ENCODE data around the gene APBA3. TPM values are rescaled to one million over a fixed set of nuclear protein-coding genes. Genes with fewer than 3 reads are reported as not detected.

The APBA3 gene
- polyA plus RNA-seq, 10 donors = 9.3 to 14.2 (median 11.8) TPM

GRCh38 chr19:3788996-3789778 lies 27.7 kb upstream of the APBA3 start:
- DNase-seq = no peak

- no peak for DNase-seq
These were observed 24.7 kb upstream of the APBA3 start, which contains the start of gene MATK for GRCh38 chr19:3785938-3786824. Gene MATK (minus strand): TSS chr19:3786381. CDS start chr19:3785135, 1,246 bp downstream.

DNA sequence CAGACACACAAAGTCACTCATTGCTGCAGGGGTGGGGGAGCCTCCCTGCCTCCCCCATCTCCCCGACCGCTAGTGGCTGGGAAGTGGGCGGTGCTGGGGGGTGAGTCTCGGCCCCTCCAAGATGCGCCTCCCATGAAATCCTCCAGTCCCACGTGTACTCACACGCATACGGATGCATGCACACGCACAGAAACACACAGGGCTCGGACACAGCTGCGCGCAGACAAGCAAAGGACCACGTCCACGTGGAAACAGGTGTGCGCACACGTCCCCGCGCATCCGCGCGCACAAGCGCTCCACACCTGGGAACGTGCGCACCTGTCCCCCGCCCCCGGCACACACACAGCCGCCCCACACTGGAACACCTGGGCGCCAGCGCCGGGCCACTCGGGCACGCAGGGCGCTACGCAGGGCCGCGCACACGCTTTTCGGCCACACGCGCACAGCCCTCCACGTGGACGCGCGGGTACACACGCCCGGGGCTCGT lies 24.0 kb upstream of the APBA3 start:
- DNase-seq = no peak

- DNase-seq = no peak
These were observed 23.3 kb upstream of the APBA3 start for GRCh38 chr19:3784607-3785450.

DNA sequence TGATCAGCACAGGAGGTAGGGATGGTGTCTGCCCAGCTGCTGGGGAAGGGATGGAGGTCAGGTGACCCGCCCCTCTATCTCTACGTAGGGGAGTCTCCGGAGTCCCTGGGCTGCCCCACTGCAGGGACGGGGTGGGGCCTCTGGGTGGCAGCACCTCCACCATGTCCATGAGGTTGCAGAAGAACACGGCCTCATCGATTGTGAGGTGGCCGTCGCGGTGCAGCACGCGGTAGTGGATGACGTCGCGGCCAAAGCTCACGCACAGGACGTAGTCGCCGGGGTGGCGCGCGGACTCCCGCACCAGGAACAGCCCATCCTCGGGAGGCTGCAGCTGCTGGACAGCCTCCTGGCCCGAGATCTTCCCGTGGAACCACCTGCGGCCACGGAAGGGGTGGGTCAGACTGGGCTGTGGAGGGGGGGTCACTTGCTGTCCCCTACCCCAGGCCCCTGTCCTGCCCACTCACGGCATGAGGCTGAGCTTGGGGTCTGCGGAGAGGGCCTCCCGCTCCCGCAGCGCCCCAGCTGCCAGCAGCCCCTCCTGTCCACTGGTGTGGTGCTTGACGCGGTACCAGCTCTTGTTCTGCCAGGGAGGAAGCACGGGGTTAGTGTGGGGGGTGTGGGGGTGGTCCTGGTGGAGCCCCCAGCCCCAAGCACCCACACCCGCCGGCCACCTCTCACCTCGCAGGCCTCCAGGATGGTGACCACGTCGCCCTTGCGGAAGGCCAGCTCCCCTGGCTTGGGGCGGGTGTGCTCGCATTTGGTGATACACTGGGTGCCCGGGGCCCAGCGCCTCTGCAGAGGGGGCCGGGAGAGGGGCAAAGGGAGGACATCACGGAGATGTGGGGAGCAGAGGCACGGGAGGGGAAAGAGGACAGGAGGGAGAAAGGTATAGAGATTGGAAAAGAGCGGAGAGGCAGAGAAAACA lies 22.4 kb upstream of the APBA3 start:
- no peak for DNase-seq

DNA sequence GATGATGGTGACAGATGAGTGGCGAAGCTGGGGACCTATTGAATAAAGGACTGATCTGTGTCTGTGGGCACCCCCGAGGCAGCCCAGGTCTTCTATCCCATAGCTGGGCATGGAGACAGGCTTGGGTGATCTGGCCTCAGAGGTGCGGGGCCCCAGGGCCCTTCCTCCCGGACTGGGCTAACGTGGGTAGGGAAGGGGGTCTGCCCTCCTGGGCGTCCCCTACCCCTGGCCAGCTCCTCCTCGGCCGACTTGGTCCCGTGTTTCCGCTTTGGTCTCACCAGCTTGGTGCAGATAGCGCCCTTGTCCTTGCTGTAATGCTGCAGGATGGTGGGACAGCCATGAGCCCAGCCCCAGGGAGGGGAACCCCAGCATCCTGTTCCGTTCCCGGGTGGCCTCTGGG lies 21.4 kb upstream of the APBA3 start:
- DNase-seq = no peak

DNA sequence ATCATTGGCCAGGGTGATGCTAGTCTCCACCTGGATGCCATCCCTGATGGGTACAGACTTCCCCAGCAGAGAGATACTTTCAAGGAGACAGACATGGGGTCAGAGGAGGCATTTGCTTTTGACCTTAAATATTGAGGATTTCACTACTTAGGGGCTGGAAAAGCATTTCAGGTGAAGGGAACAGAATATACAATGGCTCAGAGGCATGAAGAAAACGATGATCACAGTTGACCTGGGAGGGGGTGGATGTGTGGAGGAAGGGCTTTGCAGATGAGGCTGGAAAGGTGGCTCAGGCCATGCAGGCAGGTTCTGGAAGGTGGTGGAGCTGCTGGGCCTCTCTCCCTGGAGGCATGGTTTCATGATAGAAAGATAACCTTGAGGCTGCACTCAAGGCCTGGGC lies 20.8 kb upstream of the APBA3 start:
- no peak for DNase-seq

DNA sequence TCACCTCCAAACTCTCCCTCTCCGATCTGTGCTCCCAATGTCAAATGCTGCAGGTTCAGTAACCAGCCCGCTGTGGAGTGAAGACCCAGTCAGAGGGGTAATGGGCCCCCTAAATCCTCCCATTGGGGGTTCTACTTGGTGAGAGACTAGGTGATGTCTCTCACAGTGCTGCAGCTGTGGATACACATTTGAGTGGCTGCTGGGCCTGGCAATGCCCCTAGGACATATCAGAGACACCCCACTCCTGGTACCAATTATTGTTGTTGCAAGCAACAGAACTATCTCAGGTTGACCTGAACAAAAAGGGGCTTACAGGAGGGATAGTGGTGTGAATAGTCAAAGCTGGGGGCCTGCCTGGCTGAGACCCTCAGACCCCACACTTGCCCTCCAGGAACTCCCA lies 20.1 kb upstream of the APBA3 start:
- DNase-seq = no peak

DNA sequence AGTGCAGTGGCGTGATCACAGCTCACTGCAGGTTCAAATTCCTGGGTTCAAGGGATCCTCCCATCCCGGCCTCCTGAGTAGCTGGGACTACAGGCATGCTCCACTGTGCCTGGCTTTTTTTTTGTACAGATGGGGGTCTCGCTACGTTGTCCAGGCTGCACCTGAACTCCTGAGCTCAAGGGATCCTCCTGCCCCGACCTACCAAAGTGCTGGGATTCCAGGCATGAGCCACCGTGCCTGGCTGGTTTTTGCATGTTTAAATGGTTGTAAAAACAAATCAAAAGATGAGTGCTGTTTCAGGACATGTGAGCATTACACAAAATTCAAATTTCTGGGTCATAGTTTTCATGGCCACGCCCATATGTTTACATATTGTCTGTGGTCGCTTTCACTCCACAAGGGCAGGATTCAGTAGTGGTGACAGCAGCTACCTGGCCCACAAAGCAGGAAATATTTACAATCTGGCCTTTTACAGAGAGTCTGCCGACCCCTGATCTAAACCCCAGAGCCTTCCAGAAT lies 19.4 kb upstream of the APBA3 start:
- DNase-seq = no peak

DNA sequence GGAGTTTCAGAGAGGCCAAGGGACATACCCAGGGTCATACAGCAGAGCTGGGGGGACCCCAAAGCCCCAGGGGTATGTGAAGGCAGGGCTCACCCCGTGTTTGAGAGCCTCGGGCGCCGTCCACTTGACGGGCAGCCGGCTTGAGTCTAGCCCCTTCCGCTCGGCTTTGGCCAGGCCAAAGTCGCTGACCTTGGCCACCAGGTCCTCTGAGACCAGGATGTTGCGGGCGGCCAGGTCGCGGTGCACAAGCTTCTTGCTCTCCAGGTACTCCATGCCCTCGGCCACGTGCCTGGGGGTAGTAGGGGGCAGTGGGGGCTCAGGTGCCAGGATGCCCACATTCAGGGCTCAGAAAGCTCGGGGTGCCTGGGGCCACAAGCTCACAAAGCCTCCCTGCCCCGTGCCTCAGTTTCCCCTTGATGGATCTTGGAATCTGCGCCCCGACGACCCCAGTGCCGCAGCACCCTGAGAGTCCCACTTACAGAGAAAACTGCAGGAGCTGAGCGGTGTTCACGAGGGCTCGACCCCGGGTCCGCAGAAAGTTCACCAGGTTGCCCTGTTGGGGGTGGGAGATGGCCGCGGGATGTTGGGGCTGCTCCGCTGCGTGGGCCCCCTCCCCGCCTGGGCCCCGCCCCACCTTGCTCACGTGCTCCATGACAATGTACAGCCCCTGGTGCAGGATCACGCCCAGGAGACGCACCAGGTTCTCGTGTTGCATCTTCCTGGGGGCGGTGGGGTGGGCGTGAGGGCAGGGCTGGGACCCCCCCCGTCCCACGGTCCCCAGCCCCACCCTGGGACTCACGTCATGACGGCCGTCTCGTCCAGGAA lies 17.6 kb upstream of the APBA3 start:
- DNase-seq = no peak

DNA sequence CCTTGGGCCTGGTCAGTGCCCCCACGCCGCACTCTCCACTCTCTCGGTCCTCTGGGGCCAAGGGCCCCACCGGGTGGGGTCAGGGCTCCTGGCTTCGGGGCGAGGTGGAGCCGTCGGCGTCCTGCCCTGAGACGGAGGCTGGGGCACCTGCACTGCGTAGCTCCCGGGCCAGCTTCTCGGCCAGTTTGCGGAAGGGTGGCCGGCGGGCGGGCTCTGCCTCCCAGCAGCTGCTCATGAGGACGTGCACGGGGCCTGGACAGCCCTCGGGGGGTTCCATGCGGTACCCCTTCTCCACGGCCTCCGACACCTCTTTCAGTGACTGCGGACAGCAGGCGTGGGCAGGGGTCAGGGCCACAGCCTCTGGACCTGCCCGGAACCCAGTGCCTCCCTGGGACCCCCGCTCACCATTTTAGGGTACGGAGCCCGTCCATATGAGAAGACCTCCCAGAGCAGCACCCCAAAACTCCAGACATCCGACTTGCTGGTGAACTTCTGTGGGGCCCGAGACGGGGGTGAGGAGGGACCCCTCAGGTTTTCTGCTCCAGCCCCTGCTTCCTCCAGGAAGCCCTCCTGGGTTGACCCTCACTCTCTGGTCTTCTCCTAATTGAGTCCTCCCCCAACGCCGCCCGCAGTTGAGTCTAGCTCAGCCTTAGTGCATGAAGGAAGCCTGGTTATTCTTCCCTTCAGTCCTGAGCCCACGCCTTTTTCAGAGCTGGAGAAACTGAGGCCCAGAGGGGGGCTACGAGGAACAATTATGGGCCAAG lies 16.8 kb upstream of the APBA3 start:
- no peak for DNase-seq

GRCh38 chr19:3776479-3777040 lies 15.1 kb upstream of the APBA3 start:
- no peak for DNase-seq

DNA sequence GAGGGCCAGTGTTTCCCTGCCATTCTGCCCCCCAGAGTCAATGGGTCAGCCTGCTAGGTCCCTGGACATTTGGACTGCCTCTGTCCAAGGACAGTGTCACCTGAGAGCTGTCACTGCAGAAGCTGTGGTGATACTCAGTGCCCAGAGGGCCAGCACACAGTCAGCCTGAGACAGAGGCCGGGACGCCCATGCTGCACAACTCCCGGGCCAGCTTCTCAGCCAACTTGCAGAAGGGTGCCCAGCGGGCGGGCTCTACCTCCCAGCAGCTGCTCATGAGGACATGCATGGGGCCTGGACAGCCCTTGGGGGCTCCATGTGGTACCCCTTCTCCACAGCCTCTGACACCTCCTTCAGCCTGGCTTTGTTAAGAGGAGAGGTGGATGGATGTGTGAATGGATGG lies 14.3 kb upstream of the APBA3 start:
- no peak for DNase-seq

DNA sequence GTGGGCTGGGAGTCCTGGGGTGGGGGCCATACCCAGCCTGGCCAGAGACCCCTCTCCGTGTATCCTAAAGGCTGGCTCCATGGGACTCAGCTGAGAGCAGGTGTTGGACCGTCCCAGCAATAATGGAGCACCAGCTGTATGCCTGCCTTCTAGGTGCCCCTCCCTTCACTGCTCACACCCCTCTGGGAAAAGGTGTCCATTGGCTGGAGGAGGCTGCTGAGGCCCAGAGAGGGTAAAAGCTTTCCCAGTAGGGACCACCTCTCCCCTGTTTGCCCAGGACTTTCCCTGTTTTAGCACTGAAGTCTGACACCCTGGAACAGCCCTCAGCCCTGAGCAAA lies 13.9 kb upstream of the APBA3 start:
- no peak for DNase-seq

GRCh38 chr19:3774621-3775373 lies 13.3 kb upstream of the APBA3 start:
- no peak for DNase-seq

GRCh38 chr19:3773814-3774515 lies 12.5 kb upstream of the APBA3 start:
- DNase-seq = no peak

- no peak for DNase-seq
These were observed 10.5 kb upstream of the APBA3 start, which contains the start of gene RAX2 for GRCh38 chr19:3771906-3772455. Gene RAX2 (minus strand): TSS chr19:3772228. CDS start chr19:3771742, 486 bp downstream.

All from muscle of back (tissue), 11 donors.